Central memory CD4-positive, alpha-beta T cell (primary cell): ENCODE data around the gene MRPL20.

Source experiments
- DNase-seq: peaks from one replicate; pipeline ENCODE4 v3.0.0; 2022

MRPL20 gene

DNA sequence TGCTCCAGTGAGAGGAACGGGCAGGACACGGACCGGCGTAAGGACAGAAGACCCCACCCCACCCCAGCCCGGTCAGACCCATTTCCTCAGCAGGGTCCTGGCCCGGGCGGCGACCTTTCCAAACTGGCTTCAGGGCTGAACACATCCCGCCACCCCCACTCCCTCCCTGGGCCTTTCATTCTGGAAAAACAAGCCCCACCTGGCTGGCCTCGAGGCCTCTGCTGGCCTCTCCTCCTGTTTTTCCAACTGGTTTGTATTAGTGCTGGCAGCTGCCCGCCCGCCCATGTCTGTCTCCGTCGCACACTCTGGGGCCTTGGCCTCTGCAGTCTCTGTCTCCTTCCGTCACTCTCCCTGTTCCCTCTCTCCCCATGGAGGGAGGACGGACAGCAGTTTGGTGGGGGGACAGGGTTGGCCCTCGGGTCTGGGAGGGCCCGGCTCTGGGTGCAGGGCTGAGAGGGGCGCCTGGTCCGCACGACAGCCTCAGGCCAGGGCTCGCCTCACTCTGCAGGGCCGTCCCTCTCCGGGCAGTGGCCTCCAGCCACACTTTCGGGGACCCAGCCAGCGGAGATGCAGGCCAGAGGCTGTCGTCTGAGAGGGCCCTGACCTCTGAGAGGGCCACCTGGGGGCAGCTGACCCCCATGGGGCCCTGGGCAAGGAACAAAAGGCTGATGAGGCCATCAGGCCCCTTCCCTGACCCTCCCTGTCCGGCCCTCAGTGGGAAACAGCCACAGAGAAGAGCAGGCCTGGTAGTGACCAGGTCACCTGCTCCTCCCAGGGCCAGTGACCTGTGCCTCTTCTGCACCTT is 47.2 kb downstream of the MRPL20 start:
- DNase-seq = no peak

DNA sequence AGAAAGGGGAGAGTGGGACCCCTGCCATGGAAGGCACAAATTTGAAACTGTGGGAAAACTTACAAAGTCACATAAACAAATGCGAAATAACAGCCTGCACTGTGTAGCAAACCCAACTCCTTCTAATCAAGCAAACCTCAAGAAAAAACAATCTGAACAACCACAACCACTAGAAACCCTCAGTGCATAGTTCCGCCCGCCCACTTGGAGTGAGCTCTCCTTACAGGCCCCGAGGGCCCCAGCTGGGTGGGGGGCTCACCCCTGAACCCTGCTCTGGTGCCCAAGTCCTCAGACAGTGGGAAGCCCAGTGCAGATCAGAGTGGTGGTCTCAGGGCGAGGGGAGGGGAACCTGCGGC is 47.8 kb downstream of the MRPL20 start:
- no peak for DNase-seq

DNA sequence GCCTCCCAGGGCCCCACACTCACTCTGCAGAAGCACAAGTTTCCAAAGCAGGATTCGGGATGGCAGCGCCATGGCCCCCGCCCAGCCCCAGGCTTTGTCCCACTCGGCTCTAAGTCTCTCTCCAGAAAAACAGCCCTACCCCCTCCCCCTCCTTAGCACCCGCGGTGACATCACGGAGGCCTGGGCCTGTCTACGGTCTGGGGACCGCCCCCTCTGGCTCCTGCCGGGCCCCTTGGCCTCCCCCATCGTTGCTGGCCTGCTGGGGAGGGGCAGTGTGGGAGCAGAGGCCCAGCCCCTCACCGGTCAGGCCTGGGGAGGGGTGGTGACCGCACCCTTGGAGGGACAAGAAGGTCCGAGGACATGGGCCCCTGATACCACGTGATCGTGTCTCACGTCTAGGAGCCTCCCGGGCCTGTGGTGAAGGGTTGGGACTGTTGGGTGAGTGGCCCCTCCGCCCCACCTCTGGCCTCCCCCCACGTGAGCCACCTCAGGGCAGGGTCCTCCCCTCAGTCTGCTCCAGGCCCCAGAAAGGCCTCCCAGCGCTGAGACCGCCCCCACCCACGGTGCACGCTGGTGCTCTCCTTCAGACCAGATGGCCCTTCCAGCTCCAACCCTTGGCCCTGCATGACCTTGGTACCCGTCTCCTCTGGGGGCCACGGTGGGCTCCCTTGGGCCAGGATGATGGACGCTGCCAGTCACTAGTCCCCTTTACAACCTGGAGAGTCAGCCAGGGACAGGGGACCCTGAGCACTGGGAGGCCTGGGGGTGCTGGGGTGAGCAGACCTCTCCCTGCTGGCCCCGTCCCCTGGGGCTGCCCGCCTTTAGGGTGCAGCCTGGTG is 48.4 kb downstream of the MRPL20 start, which contains the start of gene MXRA8:
Gene MXRA8, minus strand, starts transcription at position 123 of the 839 bp plus-strand sequence. Its CDS starts 51 bp downstream, at position 72.
- DNase-seq = no peak

DNA sequence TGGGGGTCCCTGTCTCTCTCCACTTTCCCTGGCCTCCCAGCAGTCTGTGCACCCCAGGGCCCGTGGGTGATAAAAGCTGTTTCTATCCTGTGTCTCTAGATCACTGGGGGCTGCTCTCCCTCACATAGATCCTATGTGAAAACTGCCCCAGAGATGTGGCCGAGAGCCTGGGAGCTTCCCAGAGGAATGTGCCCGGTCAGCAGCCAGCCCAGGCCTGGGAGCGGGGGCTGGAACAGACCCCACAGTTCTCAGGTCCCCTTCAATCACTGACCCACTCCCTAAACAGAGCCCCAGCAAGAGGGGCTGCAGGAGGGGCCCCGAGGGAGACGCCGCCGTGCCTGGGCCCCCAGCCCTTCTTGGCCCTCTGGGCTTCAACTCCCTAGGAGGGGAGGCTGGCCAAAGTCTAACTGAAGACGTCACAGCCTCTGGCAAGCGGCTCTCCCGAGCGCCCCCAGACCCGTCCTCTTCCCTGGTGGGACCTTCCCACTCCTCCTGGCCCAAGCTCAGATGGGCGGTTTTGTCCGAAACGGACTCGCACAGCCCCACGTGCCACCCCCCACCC is 49.1 kb downstream of the MRPL20 start:
- DNase-seq = no peak

DNA sequence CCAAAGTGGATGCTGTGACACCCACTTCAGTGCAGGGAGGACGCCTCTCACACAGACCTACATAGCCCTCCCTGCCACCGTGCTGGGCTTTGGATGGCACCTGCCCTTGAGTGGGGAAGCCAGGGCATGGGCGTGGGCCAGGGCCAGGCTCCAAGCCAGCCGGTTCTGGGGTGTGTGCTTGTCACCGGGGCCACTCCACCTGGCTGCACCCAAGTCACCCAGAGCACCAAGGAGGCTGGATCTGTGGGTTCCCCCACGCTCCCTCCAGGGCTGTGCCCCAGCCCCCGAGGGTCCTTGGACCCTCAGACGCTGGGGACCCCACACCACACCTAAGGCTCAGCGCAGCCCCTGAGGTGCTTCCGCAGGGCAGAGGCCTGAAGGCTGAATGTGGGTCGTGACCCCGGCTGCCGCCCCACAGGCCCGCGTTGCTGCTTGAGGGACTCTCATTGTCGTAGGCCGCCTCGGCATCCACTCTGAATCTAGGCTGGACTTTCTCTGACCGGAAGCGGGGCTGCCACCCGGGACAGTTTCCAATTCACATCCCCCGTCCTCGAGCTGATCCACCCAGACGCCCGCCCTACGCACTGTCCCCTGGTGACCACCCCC is 50.2 kb downstream of the MRPL20 start:
- DNase-seq = no peak

DNA sequence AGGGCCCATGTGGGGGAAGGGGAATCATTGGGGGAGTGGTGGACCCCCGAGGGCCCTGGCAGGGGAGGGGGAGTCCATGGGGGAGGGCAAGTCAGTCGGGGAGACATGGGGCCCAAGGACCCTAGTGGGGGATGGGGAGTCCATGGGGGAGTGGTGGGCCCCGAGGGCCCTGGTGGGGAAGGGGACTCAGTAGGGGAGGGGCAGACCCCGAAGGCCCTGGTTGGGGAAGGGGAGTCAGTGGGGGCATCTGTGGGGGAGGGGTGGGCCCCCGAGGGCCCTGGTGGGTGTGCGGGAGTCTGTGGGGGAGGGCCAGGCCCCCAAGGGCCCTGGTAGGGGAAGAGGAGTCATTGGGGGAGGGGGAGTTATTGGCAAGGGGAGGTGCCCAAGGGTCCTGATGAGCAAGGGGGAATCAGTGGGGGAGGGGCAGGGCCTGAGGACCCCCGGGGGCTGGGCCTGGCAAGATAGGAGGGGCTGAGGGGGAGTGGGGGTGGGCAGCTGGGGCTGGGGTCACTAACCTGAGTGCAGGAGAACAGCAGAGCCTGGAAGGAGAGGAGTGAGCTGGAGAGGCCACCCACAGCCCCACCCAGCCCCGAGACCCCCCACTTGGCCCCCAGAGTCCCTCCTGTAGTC is 50.8 kb downstream of the MRPL20 start:
- DNase-seq = no peak

DNA sequence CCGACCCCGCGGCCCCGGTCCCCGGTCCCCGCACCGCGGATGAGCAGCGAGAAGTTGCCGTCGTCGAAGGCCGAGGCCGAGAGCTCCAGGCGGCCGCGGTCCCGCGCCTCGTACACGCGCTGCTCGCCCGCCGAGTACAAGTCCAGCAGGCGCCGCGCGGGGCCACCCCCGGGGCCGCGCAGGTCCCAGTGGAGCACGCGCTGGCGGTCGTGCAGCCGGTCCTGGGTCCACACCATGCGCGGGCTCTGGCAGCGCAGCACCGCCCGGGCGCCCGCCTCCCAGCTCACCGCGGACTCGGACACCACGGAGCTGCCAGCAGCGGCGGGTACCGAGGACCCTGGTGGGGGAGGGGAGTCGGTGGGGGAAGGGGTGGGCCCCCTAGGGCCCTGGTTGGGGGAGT is 51.7 kb downstream of the MRPL20 start:
- DNase-seq = no peak

DNA sequence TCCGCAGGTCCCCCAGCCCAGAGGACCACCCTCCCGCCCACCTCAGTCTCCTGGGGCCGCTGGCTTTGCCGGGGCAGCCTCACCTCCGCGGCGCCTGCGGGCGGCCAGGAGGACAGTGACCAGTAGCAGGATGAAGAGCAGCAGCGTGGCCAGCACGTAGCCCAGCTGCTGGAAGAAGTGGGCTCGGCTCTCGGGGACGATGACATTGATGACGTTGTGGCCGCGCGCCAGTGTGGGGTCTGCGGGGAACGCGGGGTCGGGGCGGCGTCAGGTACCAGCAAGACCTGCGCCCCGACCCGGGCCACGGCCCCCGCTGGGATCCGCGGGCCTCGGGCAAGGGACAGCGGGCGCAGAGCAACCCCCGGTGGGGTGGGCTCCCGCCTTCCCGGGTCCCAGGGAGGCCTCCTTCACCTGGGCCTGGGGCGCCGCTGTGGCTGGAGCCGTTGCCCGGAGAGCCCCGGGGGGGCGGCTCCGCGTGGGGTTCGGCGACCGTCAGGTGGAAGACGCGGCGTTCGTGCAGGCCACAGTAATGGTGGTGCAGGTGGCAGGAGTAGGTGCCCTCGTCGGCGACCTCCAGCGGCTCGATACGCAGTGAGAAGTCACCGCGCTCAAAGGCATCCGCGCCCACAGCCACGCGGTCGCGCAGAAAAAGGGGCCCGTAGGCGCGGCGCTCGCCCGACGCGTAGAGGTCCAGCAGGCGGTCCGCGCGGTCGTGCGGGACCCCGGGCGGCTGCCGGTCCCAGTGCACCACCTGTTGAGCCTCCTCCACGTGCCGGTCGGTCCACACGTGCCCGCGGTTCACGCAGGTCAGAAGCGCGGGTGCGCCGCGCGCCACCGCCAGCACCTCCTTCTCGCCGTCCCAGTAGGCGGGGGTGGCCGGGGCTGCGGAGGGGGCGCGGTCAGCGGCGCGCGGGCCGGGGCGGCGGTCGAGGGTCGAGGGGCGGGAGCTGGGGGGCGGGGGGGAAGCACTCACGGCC is 52.5 kb downstream of the MRPL20 start:
- DNase-seq = no peak

DNA sequence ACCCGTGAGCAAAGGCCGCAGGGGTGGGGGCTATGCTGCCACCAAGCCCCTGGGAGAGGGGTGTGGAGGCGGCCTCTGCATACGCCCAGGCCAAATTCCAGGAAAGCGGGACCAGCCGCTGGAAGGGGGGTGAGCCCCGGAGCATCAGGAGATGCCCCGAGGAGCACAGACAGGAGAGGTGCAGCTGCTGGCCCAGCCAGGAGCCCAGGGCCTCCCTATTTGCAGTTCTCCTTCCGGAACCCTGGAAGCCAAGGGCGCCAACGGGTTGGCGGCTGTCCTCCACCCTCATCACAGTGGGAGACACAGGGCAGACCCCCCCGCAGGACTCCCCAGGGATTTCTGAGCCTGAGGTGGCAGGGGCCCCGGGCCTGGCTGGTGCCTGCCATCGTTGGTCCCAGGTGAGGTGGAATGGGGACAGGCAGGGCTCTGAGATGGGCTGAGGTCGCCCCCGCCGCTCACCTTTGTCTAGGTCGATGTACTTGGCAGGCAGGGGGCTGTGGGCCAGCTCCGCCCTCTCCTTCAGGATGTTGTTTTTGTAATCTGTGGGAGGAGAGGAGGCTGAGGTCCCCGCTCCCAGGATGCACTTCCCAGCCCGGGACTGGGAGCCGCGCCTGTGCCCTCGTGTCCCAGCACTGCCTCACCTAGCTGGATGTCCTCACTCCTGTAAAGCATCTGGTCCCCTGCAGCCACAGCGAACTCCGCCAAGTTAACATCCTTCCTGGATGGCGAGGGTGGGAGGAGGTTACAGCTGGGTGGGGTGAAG is 53.5 kb downstream of the MRPL20 start:
- DNase-seq = no peak

DNA sequence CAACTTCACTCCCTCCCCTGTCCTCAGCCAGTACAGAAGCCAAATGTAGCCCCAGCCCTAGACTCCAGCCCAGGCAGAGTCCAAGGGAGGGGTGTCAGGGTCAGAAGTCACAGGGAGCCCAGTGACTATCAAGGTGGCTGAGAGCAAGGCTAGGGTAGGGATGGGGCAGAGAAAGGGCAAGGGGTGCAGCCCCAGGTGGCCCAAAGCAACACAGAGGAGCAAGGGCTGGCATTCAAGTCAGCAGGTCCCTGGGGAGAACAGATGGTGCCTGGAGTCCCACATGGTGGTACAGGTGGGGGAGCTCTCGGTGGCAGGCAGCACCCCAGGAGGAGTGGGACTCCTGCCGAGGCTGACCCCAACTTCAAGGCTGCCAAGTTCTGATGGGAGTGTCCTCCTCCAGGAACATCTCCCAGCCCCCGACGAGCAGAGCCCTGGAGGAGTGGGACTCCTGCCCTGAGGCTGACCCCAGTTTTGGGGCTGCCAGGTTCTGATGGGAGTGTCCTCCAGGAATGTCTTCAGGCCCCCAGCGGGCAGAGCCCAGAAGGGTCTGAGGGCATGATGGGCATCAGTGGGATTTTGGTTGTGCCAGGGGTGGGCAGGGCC is 54.2 kb downstream of the MRPL20 start:
- DNase-seq = no peak
